NCI-H2107 treated with DMSO at 0.1 percent for 48 hours (cell line): ENCODE measurements around the gene SLC25A13.

Experiments used
- DNase-seq: peaks from one replicate; lab custom pipeline; 2025; ENCODE audit not compliant: unreplicated experiment; lab: John Stamatoyannopoulos, UW

Gene SLC25A13

DNA sequence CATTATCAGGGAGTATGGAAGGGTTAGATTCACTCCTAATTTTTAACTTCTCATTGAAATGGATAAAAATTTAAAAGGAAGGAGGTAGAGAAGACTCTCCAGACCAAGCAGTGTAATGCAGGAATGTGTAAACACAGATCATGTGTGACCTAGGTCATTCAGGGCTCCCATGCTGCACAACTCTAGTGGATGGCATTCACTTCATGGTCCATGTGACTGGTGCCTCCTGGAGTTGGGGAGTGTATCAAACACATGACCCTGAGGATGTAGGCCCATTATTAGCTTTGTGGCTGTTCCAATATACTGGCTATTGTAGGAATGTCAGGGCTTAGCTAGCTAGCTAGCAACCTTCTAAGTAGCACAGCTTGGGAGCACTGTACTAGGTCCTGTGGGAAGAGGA, 109.9 kb downstream of the SLC25A13 start:
- no peak for DNase-seq

DNA sequence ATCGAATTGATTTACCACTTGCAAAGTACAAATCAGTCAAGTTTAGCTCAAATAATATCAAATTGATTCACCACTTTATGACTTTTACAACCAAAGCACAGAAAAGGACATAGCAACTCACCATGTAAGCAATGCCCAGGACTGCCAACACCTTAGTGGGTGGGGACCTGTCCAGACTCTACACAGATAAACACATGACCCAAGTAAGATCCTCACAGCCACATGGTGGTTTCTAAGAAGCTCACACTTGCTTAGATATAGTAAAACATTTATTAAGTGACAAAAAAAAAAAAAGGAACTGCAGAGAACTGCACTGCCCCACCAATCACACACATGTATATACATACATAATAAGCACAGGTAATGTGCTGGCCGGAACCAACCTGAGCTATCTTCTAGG, 116.2 kb downstream of the SLC25A13 start:
- DNase-seq: no peak

DNA sequence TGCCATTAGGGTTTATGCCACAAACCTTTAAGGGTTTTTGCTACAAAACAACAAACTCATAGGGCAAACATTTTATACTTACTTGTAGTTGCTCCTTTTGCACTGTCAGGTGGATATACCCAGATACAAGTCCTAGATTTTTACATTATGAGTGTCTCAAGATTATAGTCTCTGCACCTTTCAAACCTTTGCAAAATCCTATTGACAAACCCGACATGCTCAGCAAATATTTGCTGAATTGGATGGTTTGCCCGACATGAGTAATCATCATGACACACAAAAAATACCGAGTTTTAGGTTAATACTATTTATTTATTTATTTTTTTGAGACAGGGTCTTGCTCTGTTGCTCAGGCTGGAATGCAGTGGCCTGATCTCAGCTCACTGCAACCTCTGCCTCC, 117.3 kb downstream of the SLC25A13 start:
- no peak for DNase-seq

DNA sequence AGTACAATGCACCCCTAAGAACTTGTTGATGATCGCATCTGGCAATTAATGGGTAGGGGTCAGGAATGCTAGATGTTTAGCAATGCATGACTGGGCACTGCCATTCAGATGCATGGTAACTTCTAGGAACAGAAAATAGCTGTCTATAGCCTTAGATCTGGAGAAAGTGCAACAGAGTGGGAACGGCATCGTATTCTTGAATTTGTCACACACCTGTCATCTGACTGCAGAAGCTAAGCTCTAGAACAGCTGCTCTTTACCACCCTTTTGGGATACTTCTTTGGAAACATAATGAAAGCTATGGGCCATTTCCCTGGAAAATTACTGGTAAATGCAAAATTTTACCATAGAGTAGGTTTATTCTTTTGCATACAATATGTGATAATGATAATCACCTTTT, 118.1 kb downstream of the SLC25A13 start:
- DNase-seq: no peak

DNA sequence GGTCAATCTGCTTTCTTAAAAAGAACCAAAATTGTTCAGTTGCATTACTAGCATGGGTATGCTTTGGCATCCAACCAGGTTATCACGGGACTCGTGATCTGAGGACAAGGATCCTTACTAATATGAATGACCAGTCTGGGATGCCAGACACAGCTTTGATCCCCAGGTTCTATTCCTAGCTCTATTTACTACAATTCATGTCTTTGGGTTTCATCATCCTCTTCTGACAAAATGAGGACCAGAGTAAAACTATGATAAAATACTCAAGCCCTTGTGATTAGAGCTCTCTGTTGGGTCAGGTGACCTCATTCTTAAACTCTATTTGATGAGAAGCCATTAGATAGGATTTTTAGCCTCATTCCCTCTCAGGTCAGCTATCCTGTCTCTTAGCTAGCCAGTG, 119.8 kb downstream of the SLC25A13 start:
- DNase-seq: no peak

DNA sequence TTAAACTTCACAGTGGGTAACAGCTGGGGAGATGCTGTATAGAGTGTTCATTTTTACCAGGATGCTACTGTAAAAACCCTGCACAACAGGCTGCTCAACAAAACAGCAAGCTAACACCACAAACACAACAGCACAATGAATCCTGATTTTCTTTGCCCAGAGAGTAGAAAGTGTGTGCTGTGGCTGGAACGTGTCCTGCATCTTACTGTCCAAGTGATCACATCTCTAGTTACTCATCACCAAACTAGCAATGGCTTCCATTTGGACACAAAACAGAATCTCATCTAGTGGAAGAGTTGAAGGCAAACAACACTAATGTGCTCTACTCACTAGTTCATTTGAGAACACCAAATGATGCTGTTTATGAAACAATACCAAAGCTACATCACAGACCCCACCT, 121.2 kb downstream of the SLC25A13 start:
- no peak for DNase-seq

DNA sequence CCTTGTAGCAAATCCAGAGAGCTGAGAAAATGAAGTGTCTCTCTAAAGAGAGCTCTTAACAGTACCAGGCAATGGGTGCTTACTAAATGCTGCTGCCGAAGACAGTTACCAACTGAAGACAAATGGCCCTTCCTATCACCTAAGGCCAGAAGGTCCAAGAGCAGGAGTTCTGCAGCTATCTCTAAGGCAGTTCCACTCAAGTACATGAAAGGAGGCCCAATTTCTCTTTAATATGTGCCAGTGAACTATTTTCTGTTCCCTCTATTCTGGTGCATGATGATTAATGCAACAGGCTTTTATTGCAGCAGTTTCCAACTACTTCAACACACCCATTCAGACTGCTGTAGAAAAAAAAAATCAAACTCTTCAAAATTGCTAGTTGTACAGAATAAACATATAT, 122.5 kb downstream of the SLC25A13 start:
- DNase-seq: no peak

DNA sequence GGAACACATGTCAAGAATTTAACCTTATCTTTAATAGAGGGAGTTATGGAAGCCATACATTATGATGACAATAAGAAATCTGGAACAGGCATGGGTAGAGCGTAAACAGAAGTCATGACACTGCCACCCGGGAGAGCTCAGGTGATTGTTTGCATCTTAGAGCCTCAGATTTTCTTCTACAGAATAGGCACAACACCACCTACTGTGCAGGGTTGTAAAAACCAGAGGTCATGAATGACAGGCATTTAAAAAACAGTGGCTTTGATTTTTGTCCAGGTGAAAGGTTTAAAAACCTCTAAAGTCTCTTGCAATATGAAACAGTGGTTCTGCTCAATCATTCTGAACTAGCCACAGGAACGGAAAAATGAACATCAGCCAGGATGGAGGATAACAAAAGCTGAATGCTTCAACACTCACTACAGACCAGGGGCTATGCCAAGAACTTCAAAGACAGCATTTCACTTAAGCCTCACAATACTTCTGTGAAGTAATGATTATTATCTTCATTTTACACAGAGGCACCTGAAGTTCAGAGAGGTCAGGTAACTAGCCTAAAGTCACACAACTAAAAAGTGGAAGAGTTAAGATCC, 123.8 kb downstream of the SLC25A13 start:
- no peak for DNase-seq

DNA sequence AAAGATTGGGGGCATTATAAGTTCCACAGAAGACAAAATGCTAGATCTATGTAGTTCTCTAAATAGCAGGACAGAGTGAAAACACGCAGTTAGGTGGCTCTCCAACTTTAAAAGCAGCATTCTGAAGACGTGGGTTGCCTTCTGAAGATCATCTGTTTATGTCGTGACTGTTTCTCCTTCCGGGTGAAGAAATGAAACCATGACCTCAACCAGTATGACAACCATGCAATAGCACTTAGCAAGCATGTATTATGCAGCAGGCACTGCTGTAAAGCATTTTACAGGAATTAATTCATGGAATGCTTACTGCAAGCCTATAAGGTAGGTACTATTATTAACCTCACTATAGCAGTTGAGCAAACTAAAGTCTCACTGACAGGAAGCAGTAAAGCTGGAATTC, 125.2 kb downstream of the SLC25A13 start:
- DNase-seq: no peak

DNA sequence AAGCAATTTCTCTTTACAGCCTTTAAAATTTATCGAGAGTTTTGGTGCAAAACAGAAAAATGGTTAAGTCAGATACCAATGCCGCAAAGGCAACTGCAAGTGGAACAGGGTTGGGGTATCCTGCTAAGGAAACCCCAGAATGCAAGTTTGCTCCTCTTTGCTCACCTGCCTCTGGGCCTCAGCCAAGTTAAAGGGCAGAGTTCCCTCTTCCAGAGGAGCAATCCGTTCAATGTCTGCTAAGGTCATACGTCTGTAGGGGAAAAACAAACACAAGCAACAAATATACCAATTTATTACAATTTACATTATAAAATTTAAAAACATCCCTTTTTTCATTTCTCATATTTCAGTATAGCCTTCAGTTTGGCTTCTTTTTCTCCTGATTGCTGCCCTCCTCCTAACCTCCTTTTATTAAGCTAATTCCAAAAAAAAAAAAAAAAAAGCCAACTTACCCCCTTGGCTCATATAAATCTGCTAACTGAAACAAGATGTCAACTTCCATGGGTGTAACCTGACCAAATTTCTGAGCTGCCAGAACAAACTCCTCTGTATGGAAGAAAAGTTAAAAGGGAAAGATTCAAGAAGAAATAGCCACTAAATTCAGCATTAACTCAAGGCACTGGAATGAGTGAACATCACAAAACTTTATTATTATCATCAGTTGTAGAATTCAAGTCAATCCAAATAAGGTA, 132.6 kb downstream of the SLC25A13 start:
- no peak for DNase-seq

DNA sequence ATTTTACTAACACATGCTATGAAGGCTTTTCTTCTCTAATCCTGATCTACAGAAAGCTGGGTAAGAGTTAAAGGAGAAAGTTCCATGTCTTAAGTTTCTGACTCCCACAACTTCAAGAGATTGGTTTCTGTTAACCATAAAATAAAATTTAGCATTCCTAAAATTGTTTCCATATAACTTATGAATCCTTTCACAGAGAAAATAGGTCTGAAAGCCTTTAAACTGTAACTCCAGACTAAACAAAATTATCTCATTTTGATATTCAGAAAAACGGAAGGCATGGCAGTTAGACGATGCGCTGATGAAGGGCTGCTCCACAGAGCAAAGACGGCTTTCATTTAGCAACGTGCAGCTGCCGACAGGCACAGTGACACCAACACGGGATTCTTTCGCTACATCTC, 133.3 kb downstream of the SLC25A13 start:
- DNase-seq: no peak

DNA sequence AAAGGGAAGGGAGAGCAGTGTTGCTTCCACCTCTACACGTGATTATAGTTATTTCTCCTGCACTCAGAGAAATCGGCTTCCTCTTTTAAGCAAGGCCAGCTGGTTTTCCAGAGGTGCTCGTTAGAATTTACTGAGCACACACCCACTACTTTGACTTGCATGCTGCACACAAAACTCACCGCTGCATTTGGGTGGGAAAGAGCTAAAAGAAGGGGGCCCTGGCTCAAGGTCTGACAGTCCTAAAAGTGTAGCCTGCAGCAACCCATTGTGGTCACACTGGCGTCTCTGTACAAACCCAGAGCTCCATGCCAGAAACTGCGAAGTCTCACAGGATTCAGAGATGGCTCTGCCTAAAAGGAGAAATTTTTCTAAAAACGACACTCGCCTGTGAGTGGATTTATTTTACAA, 133.7 kb downstream of the SLC25A13 start:
- DNase-seq: no peak

DNA sequence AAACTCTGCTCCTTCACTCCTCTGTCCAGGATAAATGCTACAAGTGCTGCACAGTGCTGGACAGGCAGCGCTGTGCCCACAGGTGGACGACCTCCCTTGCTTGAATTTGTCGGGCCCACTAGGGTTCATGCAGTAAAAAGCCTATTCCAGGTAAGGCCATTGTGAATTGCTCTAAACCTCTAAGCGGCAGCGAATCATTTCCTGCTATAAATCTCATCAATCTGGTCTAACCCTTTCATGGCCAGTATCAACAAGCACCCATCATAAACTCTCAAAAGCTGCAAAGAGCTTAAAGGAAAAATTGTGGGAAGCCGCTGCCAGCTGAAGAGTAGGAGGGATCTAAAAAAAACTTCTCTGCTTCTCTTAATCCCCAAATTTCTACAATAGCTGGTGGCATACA, 134.2 kb downstream of the SLC25A13 start:
- DNase-seq: no peak

DNA sequence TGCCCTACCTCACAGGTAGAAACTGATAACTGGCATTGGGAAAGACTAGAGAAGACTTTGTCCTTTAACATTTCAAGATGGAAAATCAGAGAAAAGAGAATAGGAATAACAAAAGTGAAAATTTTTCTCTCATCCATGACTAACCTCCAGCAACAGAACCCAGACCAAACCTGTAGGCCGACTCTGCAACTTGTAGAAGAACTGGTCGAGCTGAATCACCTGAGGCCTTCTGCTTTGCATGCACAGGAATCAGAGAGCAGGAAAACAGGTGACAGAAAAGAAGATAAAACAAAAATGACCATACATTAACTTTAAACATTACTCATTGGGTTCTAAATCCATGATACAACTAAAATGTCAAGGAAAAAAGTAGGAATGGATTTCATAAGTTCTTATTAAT, 137.1 kb downstream of the SLC25A13 start:
- DNase-seq: no peak

DNA sequence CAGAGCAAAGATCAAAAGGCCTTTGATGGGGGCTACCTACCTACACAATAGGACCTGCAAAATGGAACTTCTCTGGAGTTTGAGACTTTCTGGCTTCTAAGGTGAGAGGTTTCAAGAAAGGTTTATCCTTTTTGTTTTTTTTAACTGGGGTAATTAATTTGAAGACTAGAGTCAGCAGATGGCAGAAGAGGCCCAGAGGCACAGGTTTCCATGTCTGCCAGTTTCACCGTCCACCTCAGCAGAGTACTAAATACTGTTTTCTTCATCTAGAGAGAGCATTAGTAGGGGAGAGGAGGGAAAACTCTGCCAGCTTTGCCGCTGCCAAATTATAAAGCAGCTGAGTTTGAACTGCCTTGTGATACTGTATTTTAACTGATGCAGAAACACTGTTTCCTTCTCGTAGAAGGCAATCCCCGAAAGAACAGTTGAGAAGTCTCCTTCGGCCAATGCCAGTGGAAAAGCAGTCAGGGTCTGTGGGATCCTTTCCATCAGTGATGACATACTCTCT, 138.7 kb downstream of the SLC25A13 start:
- DNase-seq: no peak

DNA sequence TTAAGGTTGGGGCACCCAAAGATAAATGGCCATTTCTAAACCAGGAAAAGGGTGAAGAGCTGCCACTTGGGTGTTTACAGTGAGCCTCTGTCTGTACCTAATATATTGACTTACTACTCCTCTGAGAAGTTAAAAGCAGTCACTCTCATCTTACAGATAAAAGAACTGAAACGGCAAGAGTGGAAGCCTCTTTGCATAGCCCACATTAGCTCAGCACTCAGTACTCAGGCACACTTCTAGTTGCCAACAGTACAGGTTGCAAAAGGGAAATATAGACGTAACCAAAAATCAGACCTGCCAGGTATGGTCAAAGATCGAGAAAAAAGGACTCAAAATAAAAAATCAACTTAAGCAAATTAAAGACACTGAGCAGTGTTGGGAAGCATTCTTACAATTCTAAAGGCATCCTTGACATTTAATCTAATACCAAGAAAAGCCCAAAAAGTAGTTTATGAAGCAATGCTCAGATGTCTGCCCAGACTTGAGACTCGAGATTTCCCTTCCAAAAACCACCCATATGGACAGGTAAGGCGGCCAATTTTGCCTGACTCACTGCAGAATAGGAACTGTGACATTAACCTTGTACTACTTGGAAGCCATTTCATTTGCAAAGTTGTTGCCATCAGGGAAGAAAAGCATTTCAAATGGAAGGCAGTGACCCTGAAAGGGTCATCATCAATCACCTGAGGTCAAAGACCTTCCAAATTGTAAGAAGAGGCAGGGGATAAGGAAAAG, 139.3 kb downstream of the SLC25A13 start:
- no peak for DNase-seq

DNA sequence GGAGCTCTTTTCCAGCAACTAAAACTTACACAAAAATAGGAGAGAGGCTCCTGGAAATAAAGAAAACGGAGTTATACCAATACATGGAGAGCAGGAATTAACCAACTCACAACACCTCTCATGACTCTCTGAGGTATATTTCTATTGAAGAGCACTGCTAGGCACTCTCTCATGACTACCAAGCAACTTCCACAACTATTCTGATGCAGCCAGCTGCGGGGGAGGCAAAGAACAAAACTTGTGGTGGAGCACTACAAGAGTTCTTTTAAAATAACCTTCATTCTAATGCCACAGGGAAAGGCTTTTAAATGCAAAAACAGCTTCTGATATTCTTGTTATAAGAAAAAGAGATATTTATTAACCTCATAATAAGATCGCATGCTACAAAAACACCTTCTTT, 140.7 kb downstream of the SLC25A13 start:
- DNase-seq: no peak

DNA sequence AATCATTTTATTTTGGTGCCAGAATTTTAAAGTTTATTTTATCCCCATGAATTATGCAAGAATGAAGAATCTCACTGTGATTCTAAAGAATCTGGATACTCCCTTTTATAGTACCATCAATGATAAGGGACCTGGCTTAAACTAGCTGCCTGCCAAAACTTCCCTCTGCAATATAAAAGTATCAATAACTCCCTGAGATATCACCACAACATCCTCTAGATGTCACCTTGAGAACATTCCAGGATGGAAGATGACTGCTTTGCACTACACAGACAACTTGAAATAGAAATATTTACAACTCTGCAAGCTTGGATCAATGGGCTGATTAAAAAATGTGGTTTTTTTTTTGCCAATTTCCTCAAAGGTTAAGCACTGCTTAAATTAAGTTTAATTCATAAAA, 142.1 kb downstream of the SLC25A13 start:
- DNase-seq: no peak

DNA sequence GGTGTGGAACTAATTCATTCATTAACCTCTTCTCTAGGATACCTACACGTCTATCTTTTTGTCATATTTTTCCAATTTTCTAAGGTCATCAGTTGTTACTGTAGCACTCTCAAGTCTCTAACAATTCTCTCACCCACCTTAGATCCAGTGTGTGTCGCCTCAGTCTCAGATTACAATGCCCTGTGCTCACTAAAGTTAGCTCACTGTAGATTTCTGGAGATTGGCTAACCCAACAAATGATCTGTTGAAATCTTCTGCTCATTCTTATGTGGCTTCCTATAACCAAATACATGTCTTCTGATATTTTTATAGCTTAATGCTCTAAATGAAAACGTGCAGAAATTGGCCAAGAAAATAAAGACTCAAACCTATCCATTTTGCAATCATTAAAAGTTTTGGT, 142.6 kb downstream of the SLC25A13 start:
- DNase-seq: peak; percentile 5

DNA sequence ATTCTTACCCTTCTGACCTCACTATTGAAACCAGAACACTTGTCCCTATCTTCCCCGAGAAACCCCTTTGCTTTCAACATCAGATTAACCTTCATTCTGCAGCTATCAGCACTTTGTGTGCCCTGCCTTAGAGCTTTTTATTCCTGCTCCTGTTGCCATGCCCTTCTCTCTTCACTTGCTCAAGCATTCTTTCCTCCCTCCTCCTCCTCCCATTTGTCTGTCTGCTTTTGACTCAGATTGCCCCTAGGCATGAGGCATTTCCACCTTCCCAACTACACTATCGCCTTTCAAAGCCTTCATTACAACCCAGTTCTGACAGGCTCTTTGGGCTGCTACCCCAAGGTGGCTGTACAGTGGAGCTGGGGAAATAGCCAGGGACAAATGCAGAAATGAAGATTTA, 143.3 kb downstream of the SLC25A13 start:
- no peak for DNase-seq

DNA sequence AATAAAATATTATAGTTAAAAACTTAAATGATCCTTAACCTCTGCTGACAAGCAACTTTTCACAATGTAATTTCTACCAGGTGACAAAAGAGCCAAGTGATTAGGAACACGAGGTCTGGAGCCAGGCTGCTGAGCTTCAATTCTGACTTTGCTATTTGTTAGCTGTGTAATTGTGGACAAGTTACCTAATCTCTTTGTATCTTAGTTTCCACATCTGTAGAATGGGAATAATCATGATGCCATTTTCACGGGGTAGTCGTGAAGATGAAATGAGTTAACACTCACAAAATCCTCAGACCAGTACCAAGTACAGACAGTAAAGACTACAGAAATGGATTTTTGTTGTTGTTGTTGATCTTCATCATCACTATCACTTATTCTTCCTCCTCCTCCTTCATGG, 144.5 kb downstream of the SLC25A13 start:
- DNase-seq: no peak

DNA sequence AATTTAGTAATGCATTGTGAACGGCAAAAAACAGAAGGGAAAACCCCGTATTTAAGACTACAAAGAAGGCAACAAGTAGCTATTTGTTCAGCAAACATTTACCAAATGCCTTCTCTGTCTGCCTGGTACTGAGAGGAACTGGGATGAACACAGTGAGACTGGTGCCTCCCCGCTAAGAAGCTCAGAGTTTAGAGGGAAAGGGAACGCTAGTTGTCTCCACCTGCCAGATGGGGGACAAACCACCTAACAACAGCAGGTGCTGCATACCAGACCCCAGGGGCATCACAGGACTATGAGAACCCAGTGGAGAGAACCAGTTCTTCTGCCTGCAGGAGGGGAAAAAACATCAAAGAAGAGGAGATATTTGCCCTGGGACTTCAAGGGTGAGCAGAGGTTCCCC, 147.1 kb downstream of the SLC25A13 start:
- DNase-seq: no peak
